Fibroblast of mammary gland (primary cell): ENCODE data around the gene DPYSL4.

ENCODE experiments used
- DNase-seq: peaks from one replicate; pipeline ENCODE4 v3.0.0-alpha.2; 2010; ENCODE audit warnings: low read depth
- H3K4me3 ChIP-seq: 2 replicates; pipeline ENCODE4 v1.5.1; 2011; ENCODE audit warnings: low read depth, mild to moderate bottlenecking, low read length, moderate library complexity; ENCODE audit not compliant: control insufficient read depth
- TF ChIP-seq, protein P1 (sequence below): conservative IDR thresholded peaks from 2 replicates; pipeline ENCODE4 v1.5.1; 2011; ENCODE audit warnings: low read depth, low read length, inconsistent platforms; ENCODE audit not compliant: control insufficient read depth, insufficient read depth

DPYSL4 gene

DNA sequence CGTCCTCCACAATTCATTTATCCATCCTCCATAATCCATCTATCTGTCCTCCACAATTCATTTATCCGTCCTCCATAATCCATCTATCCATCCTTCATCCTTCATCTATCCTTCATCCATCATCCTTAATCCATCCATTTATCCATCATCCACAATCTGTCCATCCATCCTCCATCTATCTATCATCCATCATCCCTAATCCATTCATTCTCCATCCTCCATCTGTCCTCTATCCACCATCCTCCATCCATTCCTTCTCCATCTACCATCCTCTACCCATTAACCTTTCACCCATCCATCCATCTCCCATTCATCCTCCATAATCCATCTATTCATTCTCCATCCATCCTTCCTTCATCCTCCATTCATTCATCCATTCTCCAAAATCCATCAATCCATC lies 36.0 kb upstream of the DPYSL4 start:
- DNase-seq, result no peak
- TF ChIP-seq, protein P1, sequence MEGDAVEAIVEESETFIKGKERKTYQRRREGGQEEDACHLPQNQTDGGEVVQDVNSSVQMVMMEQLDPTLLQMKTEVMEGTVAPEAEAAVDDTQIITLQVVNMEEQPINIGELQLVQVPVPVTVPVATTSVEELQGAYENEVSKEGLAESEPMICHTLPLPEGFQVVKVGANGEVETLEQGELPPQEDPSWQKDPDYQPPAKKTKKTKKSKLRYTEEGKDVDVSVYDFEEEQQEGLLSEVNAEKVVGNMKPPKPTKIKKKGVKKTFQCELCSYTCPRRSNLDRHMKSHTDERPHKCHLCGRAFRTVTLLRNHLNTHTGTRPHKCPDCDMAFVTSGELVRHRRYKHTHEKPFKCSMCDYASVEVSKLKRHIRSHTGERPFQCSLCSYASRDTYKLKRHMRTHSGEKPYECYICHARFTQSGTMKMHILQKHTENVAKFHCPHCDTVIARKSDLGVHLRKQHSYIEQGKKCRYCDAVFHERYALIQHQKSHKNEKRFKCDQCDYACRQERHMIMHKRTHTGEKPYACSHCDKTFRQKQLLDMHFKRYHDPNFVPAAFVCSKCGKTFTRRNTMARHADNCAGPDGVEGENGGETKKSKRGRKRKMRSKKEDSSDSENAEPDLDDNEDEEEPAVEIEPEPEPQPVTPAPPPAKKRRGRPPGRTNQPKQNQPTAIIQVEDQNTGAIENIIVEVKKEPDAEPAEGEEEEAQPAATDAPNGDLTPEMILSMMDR, result no peak
- no peak overlapping the region for H3K4me3 ChIP-seq

DNA sequence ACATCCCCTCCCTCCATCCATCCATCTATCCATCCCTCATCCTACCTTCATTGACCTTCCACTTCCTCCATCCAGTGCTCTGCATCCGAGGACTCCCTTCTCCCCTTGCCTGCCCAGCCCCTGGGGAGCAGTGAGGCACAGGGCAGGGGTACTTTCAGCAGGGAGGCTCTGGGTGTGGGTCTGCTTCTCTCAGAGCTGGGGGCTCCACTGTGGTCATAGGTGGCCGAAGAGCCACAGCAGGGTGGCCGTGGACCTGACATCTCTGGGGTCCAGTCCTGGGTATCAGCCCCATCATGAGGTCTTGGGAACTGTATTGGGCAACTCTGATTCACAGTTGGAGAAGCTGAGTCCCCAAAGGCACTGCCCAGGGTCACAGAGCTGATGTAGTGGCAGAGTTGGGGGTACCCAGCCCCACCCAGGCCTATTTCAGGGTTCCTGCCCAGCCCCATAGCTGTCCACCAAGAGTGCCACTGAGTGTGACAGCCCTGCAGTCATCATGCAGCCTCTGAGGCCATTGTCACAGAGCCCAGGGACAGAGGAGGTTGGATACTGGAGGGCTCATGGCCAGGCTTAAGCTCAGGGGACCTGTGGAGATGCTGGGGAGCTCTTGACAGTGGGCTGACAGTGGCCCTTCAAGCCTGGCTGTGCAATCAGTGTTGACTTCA lies 35.3 kb upstream of the DPYSL4 start:
- DNase-seq, result no peak
- no peak overlapping the region for H3K4me3 ChIP-seq
- TF ChIP-seq, protein P1, result no peak

DNA sequence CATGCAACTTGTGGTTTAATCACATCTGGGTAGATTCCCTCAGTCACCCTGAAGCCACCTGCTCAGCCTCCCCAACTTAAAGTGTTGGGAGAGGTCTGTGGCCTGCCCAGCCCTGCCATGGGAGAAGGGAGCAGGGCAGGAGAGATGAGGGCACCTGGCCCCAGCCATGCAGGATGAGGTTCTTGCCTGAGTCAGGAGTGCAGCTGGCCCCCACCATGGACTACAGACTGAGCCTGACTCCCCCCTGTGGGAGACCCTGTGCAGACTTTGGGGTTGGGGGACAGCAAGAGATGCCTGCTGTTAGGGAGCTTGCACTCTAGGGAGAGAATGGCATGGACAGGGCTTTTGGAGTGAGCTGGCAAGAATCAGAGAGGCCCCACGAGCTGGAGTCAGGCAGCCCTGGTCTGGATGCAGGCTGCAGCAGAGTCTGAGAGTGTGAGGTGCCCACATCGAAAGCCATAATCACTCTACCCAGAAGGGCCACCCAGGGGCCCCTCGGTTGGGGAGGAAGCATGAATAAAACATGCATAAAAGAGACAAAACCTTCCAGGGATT lies 34.7 kb upstream of the DPYSL4 start:
- no peak for DNase-seq
- TF ChIP-seq, protein P1, result no peak
- H3K4me3 ChIP-seq, result no peak overlapping the region

DNA sequence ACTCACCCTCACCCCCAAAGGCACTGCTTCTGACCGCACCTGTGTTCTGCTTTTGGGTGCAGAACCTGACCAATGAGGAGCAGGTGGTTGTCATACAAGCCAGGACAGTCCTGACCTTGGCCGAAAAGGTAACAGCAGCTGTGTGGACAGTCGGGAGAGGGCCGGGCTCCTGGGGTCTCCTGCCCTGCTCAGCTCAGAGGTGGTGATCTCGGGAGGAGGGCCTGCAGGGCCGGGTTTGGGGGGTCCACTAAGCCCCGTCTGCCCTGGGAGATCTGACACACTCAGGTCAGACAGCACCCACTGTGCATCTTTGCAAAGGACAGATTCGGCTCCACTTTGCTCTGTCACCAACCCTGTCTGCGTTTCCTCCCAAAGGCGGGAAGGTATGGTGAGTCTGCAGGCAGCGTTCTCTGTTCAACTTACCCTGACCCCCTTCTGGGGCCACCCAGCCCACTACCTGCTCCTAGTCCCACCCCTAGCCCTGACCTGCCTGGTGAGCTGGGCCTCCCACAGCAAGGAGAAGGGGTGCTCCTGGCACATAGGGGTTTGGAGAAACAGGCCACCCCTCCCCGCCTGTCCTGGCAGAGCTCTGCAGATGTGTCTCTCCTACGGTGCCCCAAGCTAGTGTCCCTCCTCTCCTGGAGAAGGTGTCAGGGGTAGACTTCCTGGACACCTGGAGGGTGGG lies 33.7 kb upstream of the DPYSL4 start:
- H3K4me3 ChIP-seq, result no peak overlapping the region
- TF ChIP-seq, protein P1, result no peak
- DNase-seq, result no peak

DNA sequence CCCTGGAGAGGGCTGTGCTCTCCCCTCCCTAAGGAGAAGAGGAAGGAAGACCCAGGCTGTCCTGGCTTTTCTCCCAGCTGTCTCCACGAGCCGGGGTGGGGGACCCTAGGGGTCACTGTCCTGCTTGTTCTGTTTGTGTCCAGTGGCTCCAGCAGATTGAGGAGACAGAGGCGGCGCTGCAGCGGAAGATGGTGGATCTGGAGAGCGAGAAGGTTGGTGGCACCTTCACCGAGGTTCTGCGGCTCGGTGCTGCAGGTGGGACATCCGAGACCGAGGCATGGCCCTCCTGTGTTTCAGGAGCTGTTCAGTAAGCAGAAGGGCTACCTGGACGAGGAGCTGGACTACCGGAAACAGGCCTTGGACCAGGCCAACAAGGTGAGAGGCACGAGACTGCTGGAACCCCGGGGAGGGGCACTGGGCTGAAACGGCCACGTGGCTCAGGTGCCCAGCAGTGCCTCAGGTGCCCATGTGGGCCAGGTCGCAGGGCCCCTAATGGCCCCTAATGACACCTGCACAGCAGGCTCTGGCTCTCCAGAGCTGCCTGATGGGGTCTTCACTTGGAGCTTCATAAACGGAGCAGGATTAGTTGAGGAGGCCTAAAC lies 33.0 kb upstream of the DPYSL4 start:
- DNase-seq, result no peak
- H3K4me3 ChIP-seq, result no peak overlapping the region
- TF ChIP-seq, protein P1, result no peak

DNA sequence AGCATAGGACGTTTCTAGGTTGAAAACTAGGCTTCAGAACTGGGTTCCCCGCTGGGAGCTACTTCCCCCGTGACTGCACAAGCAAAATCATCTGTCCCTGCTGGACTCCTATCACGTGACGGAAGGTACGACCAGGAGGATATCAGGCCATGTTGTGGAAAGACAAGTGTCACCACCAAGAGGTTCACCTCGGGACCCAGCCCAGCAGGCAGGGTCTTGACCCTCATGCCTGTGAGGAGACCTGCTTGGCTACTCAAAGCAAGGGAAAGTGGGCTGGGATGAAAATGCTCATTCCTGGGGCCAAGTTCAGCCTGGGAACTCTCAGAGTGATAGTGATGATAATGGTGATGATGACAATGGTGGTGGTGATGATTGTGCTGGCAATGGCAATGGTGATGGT lies 32.3 kb upstream of the DPYSL4 start:
- TF ChIP-seq, protein P1, result no peak
- no peak for DNase-seq
- H3K4me3 ChIP-seq, result no peak overlapping the region
